ENCODE data around the gene RAB6B.

The RAB6B gene

DNA sequence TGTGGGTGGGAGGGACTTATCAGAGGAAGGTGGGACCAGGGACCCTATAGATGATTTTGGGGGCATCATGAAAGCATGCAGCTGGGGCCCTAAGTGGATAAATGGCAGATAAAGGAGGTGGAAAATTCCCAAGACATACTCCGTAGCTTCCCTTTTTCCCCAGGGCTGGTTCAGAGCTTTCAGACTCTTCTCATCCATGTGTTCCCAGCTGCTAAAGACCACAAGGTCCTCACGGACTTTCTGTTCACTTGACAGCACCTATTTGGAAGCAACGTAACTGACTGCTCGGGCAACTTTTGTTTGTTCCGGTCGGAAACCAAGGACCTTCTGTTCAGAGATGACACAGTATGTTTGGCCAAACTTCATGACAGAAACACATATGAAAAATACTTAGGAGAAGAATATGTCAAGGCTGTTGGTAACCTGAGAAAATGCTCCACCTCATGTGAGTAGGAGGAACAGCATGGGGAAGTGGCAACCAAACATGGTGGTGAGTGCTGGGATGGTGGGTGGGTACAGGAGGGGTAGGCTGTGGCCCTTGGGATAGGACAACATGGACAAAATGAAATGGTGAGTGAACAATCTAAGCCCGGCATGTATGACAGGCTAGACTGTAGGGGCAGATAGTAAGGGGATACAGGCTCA is 118.8 kb downstream of the RAB6B start:
- no peak for DNase-seq (ENCODE audit: low read depth in 2 of 2)
- H3K4me3 ChIP-seq (replicated peaks in 1 of 2; ENCODE audit: low read depth in 2 of 2, low read length in 2 of 2) = no peak overlapping the region
- TF ChIP-seq, protein P1, sequence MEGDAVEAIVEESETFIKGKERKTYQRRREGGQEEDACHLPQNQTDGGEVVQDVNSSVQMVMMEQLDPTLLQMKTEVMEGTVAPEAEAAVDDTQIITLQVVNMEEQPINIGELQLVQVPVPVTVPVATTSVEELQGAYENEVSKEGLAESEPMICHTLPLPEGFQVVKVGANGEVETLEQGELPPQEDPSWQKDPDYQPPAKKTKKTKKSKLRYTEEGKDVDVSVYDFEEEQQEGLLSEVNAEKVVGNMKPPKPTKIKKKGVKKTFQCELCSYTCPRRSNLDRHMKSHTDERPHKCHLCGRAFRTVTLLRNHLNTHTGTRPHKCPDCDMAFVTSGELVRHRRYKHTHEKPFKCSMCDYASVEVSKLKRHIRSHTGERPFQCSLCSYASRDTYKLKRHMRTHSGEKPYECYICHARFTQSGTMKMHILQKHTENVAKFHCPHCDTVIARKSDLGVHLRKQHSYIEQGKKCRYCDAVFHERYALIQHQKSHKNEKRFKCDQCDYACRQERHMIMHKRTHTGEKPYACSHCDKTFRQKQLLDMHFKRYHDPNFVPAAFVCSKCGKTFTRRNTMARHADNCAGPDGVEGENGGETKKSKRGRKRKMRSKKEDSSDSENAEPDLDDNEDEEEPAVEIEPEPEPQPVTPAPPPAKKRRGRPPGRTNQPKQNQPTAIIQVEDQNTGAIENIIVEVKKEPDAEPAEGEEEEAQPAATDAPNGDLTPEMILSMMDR (IDR thresholded peaks at IDR 0.05; ENCODE audit: low read depth, low read length) = no peak

DNA sequence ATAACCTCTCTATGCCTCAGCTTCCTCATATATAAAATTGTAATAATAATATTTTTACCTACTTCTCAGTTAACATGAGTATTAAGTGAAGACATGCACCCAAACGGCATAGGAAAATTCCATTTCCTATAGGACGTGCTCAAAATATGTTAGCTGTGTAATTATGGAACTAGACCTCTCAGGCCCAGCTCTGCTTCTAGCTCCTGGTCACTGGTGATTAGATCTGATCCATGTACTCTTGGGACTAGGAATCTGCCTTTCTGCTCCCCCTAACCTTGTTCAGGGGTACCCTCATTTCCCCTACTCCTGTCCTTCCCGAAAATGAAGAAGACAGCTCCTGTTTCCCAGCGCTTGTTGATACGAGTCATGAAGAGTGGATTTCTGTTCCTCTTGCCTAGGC is 119.8 kb downstream of the RAB6B start:
- no peak overlapping the region for H3K4me3 ChIP-seq (replicated peaks in 1 of 2; ENCODE audit: low read depth in 2 of 2, low read length in 2 of 2)

GRCh38 chr3:133775309-133775708 is 120.4 kb downstream of the RAB6B start:
- TF ChIP-seq, protein P1 (IDR thresholded peaks at IDR 0.05; ENCODE audit: low read depth, low read length) = no peak
- no peak for DNase-seq (ENCODE audit: low read depth in 2 of 2)
- H3K4me3 ChIP-seq (replicated peaks in 1 of 2; ENCODE audit: low read depth in 2 of 2, low read length in 2 of 2) = no peak overlapping the region

More for the DNA sequence above, 119.8 kb downstream of the RAB6B start:
- no peak for DNase-seq (ENCODE audit: low read depth in 2 of 2)
- TF ChIP-seq, protein P1 (IDR thresholded peaks at IDR 0.05; ENCODE audit: low read depth, low read length) = no peak

Data from cardiac fibroblast (primary cell).